ENCODE measurements around the gene DAPK2.

Gene DAPK2

DNA sequence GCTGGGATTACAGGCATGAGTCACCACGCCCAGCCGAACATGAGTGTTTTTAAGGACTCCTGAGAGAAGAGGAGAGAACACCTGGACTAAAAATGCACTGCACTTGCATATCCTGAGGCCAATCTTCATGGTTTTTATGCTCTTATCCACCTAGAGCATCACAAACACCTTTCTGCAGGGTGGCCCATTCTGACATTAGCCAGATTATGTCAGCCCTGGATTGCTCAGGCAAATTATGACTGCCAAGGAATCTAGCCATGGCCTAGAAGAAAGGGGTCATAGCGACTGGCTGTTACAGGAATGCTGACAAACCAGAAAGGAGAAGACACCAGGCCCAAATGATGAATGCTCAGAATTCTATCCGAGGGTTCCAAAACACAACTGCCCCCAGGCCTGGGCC lies 171.7 kb downstream of the DAPK2 start:
- DNase-seq (ENCODE audit: low read depth in 2 of 2, low spot score in 1 of 2), result no peak

DNA sequence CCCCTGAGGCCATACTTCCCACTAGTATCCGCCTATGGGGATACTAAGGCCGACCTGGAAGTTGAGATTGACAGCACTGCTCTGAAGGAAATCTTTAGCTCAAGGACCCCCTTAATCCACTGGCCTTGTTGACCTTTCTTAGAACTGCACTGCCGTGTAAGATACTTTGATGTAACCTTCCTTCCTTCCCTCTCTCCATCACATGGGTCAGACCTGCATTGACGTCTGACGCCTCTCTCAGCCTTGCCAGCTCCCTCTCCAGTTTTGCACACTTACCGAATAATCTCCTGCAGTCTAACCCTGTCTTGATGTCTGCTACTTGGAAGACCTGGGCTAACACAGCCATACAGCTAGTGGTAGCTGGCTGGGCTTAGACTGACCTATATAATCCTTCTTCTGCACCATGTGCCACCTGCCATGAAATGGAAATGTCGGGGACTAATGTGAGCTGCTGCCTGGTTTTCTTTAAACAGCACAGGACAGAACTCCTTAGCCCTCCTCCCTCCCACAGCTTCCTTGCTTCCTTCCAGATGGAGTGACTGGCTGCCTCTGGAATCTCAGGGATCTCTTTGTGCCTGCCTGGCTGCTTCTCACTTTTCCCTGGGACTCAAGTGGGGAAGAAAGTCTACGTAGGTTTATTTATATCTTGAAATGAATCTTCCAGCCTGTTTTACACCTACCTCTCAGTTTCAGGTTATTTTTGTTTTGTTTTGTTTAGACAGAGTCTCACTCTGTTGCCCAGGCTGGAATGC lies 173.3 kb downstream of the DAPK2 start:
- no peak for DNase-seq (ENCODE audit: low read depth in 2 of 2, low spot score in 1 of 2)

- DNase-seq (ENCODE audit: low read depth in 2 of 2, low spot score in 1 of 2), result no peak
Measured at GRCh38 chr15:63870487-63871209, 175.6 kb downstream of the DAPK2 start.

- DNase-seq (ENCODE audit: low read depth in 2 of 2, low spot score in 1 of 2), result no peak
Measured at GRCh38 chr15:63870043-63870394, 176.3 kb downstream of the DAPK2 start.

GRCh38 chr15:63869371-63870042 lies 176.8 kb downstream of the DAPK2 start:
- no peak for DNase-seq (ENCODE audit: low read depth in 2 of 2, low spot score in 1 of 2)

GRCh38 chr15:63864186-63864585 lies 182.1 kb downstream of the DAPK2 start:
- DNase-seq (ENCODE audit: low read depth in 2 of 2, low spot score in 1 of 2), result no peak

- no peak for DNase-seq (ENCODE audit: low read depth in 2 of 2, low spot score in 1 of 2)
Measured at GRCh38 chr15:63861946-63862517, 184.3 kb downstream of the DAPK2 start.

GRCh38 chr15:63860555-63860954 lies 185.7 kb downstream of the DAPK2 start:
- no peak for DNase-seq (ENCODE audit: low read depth in 2 of 2, low spot score in 1 of 2)

DNA sequence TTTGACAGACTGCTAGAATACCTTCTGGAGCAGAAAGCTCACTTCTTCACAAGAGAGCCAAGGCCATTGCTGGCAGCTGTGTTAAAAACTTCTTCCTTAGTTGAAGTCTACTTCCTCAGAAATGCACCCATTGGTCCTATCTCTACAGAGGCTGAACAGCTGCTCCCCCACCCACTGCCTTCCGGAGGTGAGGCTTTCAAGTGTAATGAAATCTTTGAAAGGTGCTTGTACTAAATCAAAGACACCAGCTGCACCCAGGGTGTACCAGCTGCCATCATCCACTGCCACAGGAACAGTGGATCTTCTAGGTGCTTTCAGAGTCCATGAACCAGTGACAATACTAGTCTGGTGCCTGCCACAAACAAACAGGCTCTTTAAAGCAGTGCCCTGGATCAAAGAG lies 186.1 kb downstream of the DAPK2 start:
- peak in 1 of 2 donors; percentile 29 for DNase-seq (ENCODE audit: low read depth in 2 of 2, low spot score in 1 of 2)

DNA sequence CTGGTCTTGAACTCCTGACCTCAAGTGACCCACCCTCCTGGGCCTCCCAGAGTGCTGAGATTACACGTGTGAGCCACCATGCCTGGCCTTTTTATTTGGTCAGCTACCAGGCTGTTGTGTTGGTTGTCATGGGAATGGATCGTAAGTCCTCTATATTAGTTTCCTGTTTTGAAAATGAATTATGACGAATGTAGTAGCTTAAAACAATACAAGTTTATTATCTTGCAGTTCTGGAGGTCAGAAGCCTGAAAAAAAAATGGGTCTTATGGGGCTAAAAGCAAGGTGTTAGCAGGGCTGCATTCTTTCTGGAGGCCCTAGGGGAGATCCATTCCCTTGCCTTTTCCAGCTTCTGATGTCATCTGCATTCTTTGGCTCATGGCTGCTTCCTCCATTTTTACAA lies 187.4 kb downstream of the DAPK2 start:
- no peak for DNase-seq (ENCODE audit: low read depth in 2 of 2, low spot score in 1 of 2)

- DNase-seq (ENCODE audit: low read depth in 2 of 2, low spot score in 1 of 2), result no peak
Measured at GRCh38 chr15:63858448-63858847, 187.8 kb downstream of the DAPK2 start.

DNA sequence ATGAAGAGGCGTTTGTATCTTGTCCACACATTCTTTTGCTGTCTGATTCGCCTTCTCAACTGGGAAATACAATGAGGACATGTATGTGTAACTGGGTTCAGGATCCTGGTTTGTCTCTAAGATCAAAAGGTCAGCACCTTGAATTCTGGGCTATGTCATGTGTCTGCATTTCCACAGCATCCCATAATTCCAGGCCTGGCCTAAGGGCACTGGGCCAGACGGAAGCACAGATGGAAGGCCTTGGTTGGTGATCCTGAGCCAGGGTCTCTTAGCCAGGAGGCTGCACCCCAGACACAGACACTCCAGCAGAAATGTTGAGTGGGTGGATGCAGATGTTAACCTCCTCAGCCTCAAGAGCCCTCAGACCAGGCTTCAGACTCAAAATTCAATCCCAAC lies 188.8 kb downstream of the DAPK2 start:
- DNase-seq (ENCODE audit: low read depth in 2 of 2, low spot score in 1 of 2), result no peak

All from stimulated activated CD8-positive, alpha-beta memory T cell treated with anti-CD3 and anti-CD28 coated beads, Interleukin-4, amount 100 ng/mL, for 1 hour (primary cell).